Left ventricle myocardium inferior (tissue), 1 donor: ENCODE measurements around the gene CISTR. TPM values are rescaled to one million over a fixed set of nuclear protein-coding genes. Genes with fewer than 3 reads are reported as not detected.

Experiments
- DNase-seq: peaks from one replicate; pipeline ENCODE4 v3.0.0-alpha.2; 2020
- H3K27ac ChIP-seq: fragments of 200-600 bp; replicated peaks from 2 replicates; pipeline ENCODE4 v1.8.0; 2021
- H3K27me3 ChIP-seq: fragments of 200-600 bp; 2 replicates; pipeline ENCODE4 v1.8.0; 2021; ENCODE audit warnings: low read depth
- H3K36me3 ChIP-seq: fragments of 200-600 bp; 2 replicates; pipeline ENCODE4 v1.8.0; 2021
- H3K4me1 ChIP-seq: fragments of 200-600 bp; 2 replicates; pipeline ENCODE4 v1.8.0; 2021
- H3K4me3 ChIP-seq: fragments of 200-600 bp; 2 replicates; pipeline ENCODE4 v1.8.0; 2021; ENCODE audit warnings: mild to moderate bottlenecking, moderate library complexity
- H3K9me3 ChIP-seq: fragments of 200-600 bp; replicated peaks from 2 replicates; pipeline ENCODE4 v1.8.0; 2021
- intact Hi-C: fragments of 100-400 bp; cut with micrococcal nuclease; formaldehyde crosslinking; loops from one replicate; pipeline ENCODE4 v1.11.0; 2022
- total RNA-seq: library from RNA; stranded (reverse); fragmentation: NEBNext Ultra II Directional; extraction: Animal tissue kit (Norgen Biotek cat#: 25700); gene quantifications from one replicate; pipeline ENCODE4 v1.2.1, GENCODE V29; 2021
- TF ChIP-seq, protein P1 (sequence below): fragments of 200-600 bp; IDR thresholded peaks from 2 replicates; pipeline ENCODE4 v1.8.0; 2021; ENCODE audit warnings: antibody characterized with exemption, mild to moderate bottlenecking, borderline replicate concordance
- donor health status: DM: no; HTN: yes; CAD: no; lungs with severe emphysema.

The CISTR gene
- total RNA-seq, 1 donor from 2014 or later, result 2.1 TPM

DNA sequence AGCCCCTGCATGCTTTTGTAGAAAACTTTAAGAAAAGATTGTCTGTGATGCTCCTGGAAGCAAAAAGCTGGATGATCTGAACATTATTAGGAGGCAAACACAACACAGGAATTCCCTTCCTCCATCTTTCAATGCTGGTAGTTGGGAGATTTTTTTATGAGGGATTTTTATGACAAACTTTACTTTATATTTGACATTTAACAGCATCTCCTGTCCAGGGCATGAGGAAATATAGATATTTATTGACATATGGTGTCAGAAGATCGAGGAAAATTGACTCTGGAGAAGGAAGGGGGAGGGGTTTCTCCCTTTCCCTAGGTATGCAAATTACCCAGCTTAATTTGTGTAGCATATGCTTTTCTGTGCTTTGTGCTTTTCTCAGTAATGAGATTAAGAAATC lies 37.8 kb upstream of the CISTR start:
- Histone ChIP-seq H3K36me3 (no peaks in the 10 kb centered on the region), H3K9me3 (no peaks in the 10 kb centered on the region), H3K4me3 (no peak overlapping the region), H3K27ac (no peak overlapping the region), H3K4me1 (no peaks in the 10 kb centered on the region), H3K27me3 (peaks cover 92% of the 10 kb centered on the region)
- DNase-seq, result no peak
- intact Hi-C loops, result no loop called here
- TF ChIP-seq, protein P1, sequence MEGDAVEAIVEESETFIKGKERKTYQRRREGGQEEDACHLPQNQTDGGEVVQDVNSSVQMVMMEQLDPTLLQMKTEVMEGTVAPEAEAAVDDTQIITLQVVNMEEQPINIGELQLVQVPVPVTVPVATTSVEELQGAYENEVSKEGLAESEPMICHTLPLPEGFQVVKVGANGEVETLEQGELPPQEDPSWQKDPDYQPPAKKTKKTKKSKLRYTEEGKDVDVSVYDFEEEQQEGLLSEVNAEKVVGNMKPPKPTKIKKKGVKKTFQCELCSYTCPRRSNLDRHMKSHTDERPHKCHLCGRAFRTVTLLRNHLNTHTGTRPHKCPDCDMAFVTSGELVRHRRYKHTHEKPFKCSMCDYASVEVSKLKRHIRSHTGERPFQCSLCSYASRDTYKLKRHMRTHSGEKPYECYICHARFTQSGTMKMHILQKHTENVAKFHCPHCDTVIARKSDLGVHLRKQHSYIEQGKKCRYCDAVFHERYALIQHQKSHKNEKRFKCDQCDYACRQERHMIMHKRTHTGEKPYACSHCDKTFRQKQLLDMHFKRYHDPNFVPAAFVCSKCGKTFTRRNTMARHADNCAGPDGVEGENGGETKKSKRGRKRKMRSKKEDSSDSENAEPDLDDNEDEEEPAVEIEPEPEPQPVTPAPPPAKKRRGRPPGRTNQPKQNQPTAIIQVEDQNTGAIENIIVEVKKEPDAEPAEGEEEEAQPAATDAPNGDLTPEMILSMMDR, result no peak

DNA sequence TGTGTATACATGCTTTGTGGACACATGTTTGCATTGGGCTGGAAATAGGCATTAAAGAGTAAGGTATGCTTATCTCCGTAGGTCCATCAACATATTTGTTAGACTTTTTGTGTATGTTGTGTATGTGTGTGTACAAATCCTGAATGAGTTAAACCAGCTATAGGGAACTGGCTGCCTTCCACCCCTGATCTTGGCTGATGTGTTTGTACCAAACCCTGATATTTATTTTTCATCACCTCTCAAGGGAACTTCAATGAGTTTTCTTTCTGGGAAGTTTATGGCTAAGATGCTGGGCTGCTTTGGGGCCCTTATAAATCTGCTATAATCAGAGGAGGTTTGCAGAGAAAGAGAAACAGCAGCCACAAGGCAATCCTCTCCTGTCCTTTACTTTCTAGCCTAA lies 37.1 kb upstream of the CISTR start:
- Histone ChIP-seq H3K36me3 (no peaks in the 10 kb centered on the region), H3K27ac (no peak overlapping the region), H3K27me3 (peaks cover 92% of the 10 kb centered on the region), H3K4me1 (no peaks in the 10 kb centered on the region), H3K4me3 (no peak overlapping the region), H3K9me3 (no peaks in the 10 kb centered on the region)
- DNase-seq, result no peak
- TF ChIP-seq, protein P1, result no peak
- intact Hi-C loops, result no loop called here

DNA sequence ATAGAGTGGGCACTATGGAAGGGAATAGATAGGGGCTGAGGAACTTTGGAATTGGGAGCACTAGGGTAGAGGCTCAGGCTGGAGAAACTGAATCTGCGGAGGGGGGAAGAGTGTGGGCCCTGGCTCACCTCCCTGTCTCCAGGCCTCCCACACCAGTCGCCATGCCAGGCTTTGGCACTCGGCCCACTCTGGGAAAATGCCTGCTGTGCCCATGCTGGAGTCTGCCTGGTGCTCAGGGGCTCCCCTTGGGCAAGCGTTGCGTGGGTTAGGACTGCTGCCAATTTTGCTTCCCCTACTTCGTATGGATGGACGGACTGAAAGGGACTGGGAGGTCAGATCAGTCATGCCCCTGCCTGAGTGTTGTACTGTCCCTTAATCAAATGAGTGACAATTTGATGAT lies 34.6 kb upstream of the CISTR start:
- Histone ChIP-seq H3K36me3 (no peaks in the 10 kb centered on the region), H3K4me3 (no peak overlapping the region), H3K27ac (no peak overlapping the region), H3K27me3 (peaks cover 92% of the 10 kb centered on the region), H3K9me3 (no peaks in the 10 kb centered on the region), H3K4me1 (no peaks in the 10 kb centered on the region)
- DNase-seq, result no peak
- TF ChIP-seq, protein P1, result no peak
- intact Hi-C loops, result no loop called here

DNA sequence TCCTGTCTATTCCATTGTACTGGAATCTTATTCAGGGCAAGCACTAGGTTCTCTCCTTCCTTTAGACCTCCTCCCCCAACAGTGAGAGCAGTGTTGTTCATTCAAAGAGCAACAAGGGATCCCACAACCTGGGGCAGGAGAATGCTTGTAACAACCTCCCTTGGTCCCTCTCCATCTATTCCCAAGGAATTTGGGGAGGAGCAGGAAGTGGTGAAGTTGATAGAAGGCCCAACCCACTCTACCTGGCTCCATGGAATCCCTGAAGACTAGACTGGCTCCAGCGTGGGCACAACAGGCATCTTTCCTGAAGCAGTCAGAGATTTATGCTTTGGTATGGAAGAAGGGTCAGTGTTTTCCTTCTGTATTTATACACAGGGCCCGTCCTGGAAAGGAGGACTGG lies 33.4 kb upstream of the CISTR start:
- no peaks in the 10 kb centered on the region for H3K36me3 ChIP-seq
- DNase-seq, result no peak
- TF ChIP-seq, protein P1, result no peak
- H3K4me3 ChIP-seq, result no peak overlapping the region
- intact Hi-C loops, result no loop called here
- peaks cover 92% of the 10 kb centered on the region for H3K27me3 ChIP-seq
- H3K4me1 ChIP-seq, result no peaks in the 10 kb centered on the region
- H3K9me3 ChIP-seq, result no peaks in the 10 kb centered on the region
- no peak overlapping the region for H3K27ac ChIP-seq

DNA sequence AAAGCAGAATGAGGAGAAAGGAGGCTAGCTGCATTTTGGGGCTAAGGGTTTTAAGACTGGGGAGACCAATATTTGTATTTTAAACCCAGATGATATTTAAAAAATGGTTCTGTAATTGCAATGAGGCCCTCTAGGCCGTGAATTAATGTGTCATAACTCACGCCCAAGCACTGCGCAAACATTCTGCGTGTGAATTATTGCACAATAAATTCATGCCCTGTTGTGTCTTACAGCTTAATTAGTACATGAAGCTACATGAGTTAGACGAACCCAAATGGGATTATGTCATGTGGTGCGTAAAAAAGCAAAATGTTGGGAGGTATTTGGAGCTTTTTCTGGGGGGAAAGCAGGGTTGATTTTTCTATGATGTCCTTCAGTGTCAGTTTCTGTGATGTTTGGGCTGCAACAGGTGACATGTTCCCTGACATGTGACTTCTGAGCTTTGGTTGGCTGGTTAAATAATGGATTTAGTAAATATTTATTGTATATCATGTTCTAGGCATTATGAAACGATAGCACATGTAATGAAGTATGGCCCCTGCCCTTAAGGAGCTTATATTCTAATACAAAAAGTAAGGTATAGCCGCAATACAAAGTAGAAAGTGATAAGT lies 30.4 kb upstream of the CISTR start:
- no peaks in the 10 kb centered on the region for H3K36me3 ChIP-seq
- H3K27me3 ChIP-seq, result peaks cover 93% of the 10 kb centered on the region
- H3K9me3 ChIP-seq, result no peaks in the 10 kb centered on the region
- intact Hi-C loops, result no loop called here
- H3K27ac ChIP-seq, result no peak overlapping the region
- H3K4me1 ChIP-seq, result no peaks in the 10 kb centered on the region
- H3K4me3 ChIP-seq, result no peak overlapping the region
- DNase-seq, result no peak
- TF ChIP-seq, protein P1, result no peak
